GM12878 (cell line): ENCODE results near the gene ATRNL1. TPM values are rescaled to one million over a fixed set of nuclear protein-coding genes. Genes with fewer than 3 reads are reported as not detected.

ENCODE experiments used
- ATAC-seq: fragments of 200-7000 bp; cut with Tn5 transposase; 3 replicates; pipeline ENCODE4 v1.9.1; 2020; ENCODE audit warnings: mild to moderate bottlenecking, moderate library complexity
- BruUV-seq: library from RNA; stranded (reverse); fragments of 400-500 nt; replicated peaks from 2 replicates; lab custom pipeline; 2021; lab: Mats Ljungman, UMichigan
- CTCF ChIA-PET: fragments of 300-600 bp; sonication (Branson Sonifier 250); formaldehyde crosslinking; extraction: SDS; loops from one replicate; lab custom pipeline; 2021; ENCODE audit warnings: inconsistent platforms; lab: Yijun Ruan, JAX
- POLR2A ChIA-PET: fragments of 350-600 bp; formaldehyde crosslinking; extraction: SDS; loops from one replicate; lab custom pipeline; 2021; ENCODE audit warnings: inconsistent platforms; lab: Charles Lee
- RAD21 ChIA-PET: fragments of 300-600 bp; sonication (Branson Sonifier 250); formaldehyde crosslinking; loops from one replicate; lab custom pipeline; 2023; ENCODE audit warnings: antibody characterized with exemption; ENCODE audit not compliant: unreplicated experiment; lab: Charles Lee
- SMC1A ChIA-PET: fragments of 300-600 bp; sonication (Branson Sonifier 250); formaldehyde crosslinking; loops from one replicate; lab custom pipeline; 2023; ENCODE audit not compliant: unreplicated experiment, uncharacterized antibody; lab: Charles Lee
- DNase-seq: peaks from one replicate; pipeline ENCODE4 v3.0.0-alpha.2; 2011; ENCODE audit warnings: low read depth, low spot score
- FAIRE-seq: peaks from 3 replicates; lab custom pipeline; 2011; peaks lifted over from hg19 to GRCh38; lab: Jason Lieb, UNC
- H2AFZ ChIP-seq: 2 replicates; pipeline ENCODE4 v1.6.0; 2011; ENCODE audit warnings: low read depth, low read length, control low read depth; ENCODE audit not compliant: control insufficient read depth
- H3K27ac ChIP-seq: 2 replicates; pipeline ENCODE4 v1.5.1; 2011; ENCODE audit warnings: control low read depth; ENCODE audit not compliant: control insufficient read depth, insufficient read depth
- H3K27me3 ChIP-seq, 2 experiments: replicated peaks in 1 of 2; 2 replicates each; pipeline versions ENCODE4 v1.6.0 to v1.6.1; 2011; ENCODE audit warnings: low read length in 1 of 2; ENCODE audit not compliant: control insufficient read depth in 2 of 2, insufficient read depth in 2 of 2
- H3K36me3 ChIP-seq, 2 experiments: 2 replicates each; pipeline ENCODE4 v1.5.1; 2011; ENCODE audit warnings: low read length in 1 of 2; ENCODE audit not compliant: control insufficient read depth in 2 of 2, insufficient read depth in 2 of 2
- H3K4me1 ChIP-seq: 2 replicates; pipeline ENCODE4 v1.6.1; 2011; ENCODE audit warnings: mild to moderate bottlenecking, low read length, moderate library complexity, mixed read lengths; ENCODE audit not compliant: control insufficient read depth, insufficient read depth
- H3K4me2 ChIP-seq: 2 replicates; pipeline ENCODE4 v1.6.0; 2011; ENCODE audit warnings: control low read depth; ENCODE audit not compliant: control insufficient read depth, insufficient read depth
- H3K4me3 ChIP-seq: fragments of 200-600 bp; sonication (generic); 2 replicates; pipeline ENCODE4 v1.5.1; 2016
- H3K79me2 ChIP-seq: 2 replicates; pipeline ENCODE4 v1.6.0; 2011; ENCODE audit warnings: low read length; ENCODE audit not compliant: control insufficient read depth, insufficient read depth
- H3K9ac ChIP-seq: 2 replicates; pipeline ENCODE4 v1.8.0; 2011; ENCODE audit warnings: low read length, control low read depth, mixed read lengths; ENCODE audit not compliant: control insufficient read depth, insufficient read depth
- H3K9me3 ChIP-seq: replicated peaks from 3 replicates; pipeline ENCODE4 v1.5.1; 2011; ENCODE audit warnings: mild to moderate bottlenecking, low read length; ENCODE audit not compliant: control insufficient read depth, insufficient read depth
- H4K20me1 ChIP-seq: 2 replicates; pipeline ENCODE4 v1.6.0; 2011; ENCODE audit not compliant: control insufficient read depth, insufficient read depth
- FOS ChIP-seq: IDR thresholded peaks from 3 replicates; pipeline ENCODE4 v1.6.1; 2011; ENCODE audit warnings: borderline replicate concordance; ENCODE audit not compliant: insufficient read length; ENCODE audit errors: extremely low read depth
- IRF3 ChIP-seq: fragments of 450-650 bp; IDR thresholded peaks from 2 replicates; pipeline ENCODE4 v1.6.1; 2014; ENCODE audit warnings: mild to moderate bottlenecking
- IRF5 ChIP-seq: fragments of 450-650 bp; IDR thresholded peaks from 2 replicates; pipeline ENCODE4 v1.6.1; 2017; ENCODE audit warnings: borderline replicate concordance
- NKRF ChIP-seq: fragments of 450-650 bp; conservative IDR thresholded peaks from 2 replicates; pipeline ENCODE4 v1.6.1; 2017; ENCODE audit warnings: mild to moderate bottlenecking, moderate library complexity
- NR2C1 ChIP-seq: fragments of 450-650 bp; IDR thresholded peaks from 2 replicates; pipeline ENCODE4 v1.6.1; 2017; ENCODE audit warnings: antibody characterized with exemption, mild to moderate bottlenecking, moderate library complexity
- NR2F1 ChIP-seq: fragments of 450-650 bp; conservative IDR thresholded peaks from 2 replicates; pipeline ENCODE4 v1.6.1; 2017; ENCODE audit warnings: mild to moderate bottlenecking
- POLR2AphosphoS2 ChIP-seq: IDR thresholded peaks from 2 replicates; pipeline ENCODE4 v1.6.1; 2011; ENCODE audit warnings: low read depth, mild to moderate bottlenecking, low read length, improper control_type of control experiment, moderate library complexity
- POU2F2 ChIP-seq: IDR thresholded peaks from 3 replicates; pipeline ENCODE4 v1.6.1; 2011; ENCODE audit warnings: low read depth, mild to moderate bottlenecking, low read length, borderline replicate concordance
- PRDM15 ChIP-seq: fragments of 450-650 bp; formaldehyde crosslinking; IDR thresholded peaks from 2 replicates; pipeline ENCODE4 v1.4.0; 2020; ENCODE audit warnings: mild to moderate bottlenecking, moderate library complexity
- SIN3A ChIP-seq: IDR thresholded peaks from 2 replicates; pipeline ENCODE4 v1.6.1; 2012; ENCODE audit warnings: low read depth, low read length, improper control_type of control experiment
- SMAD5 ChIP-seq: IDR thresholded peaks from 2 replicates; pipeline ENCODE4 v1.6.1; 2016; ENCODE audit warnings: antibody characterized with exemption, low read depth
- SPI1 ChIP-seq: IDR thresholded peaks from 2 replicates; pipeline ENCODE4 v1.6.1; 2011; ENCODE audit warnings: low read depth, mild to moderate bottlenecking, low read length, moderate library complexity, borderline replicate concordance; ENCODE audit not compliant: insufficient read depth
- STAT3 ChIP-seq: IDR thresholded peaks from 2 replicates; pipeline ENCODE4 v1.6.1; 2011; ENCODE audit warnings: low read depth, low read length, improper control_type of control experiment
- USF2 ChIP-seq: IDR thresholded peaks from 2 replicates; pipeline ENCODE4 v1.6.1; 2011; ENCODE audit warnings: low read depth, low read length, improper control_type of control experiment, borderline replicate concordance
- ZNF217 ChIP-seq: fragments of 450-650 bp; IDR thresholded peaks from 2 replicates; pipeline ENCODE4 v1.6.1; 2017; ENCODE audit warnings: antibody characterized with exemption, mild to moderate bottlenecking
- WGBS: methylation state at CpG from one replicate; pipeline ENCODE4 v1.1.6; 2016; ENCODE audit warnings: low lambda C conversion rate; ENCODE audit not compliant: insufficient replicate concordance, insufficient coverage; ENCODE audit errors: missing lambda C conversion rate; 5-methylcytosine and 5-hydroxymethylcytosine counted together
- in situ Hi-C: fragments of 300-500 bp; cut with MboI; formaldehyde crosslinking; loops from 9 replicates; pipeline ENCODE4 v1.14.3; 2018; ENCODE audit warnings: mixed read lengths
- intact Hi-C: fragments of 100-400 bp; cut with micrococcal nuclease; formaldehyde crosslinking; loops from one replicate; pipeline ENCODE4 v1.14.2; 2022; ENCODE audit not compliant: unreplicated experiment
- polyA plus RNA-seq, 11 experiments: library from polyadenylated mRNA; depleted of rRNA in 4 of 11; unstranded in 6 of 11; stranded (reverse) in 5 of 11; fragments of >200 nt; fragmentation: Nextera tagmentation in 4 of 11; fragmentation: Illumina TruSeq in 1 of 11; extraction: Ambion mirVana in 4 of 11; extraction: Trizol in 1 of 11; gene quantifications; 1 replicate in 1 of 11; 2 replicates in 10 of 11; pipeline versions ENCODE4 v1.2.1 to v1.2.3, GENCODE V29; 2011 to 2016; ENCODE audit warnings: inconsistent platforms in 2 of 11, missing spikeins in 2 of 11, low read depth in 1 of 11
- total RNA-seq, 4 experiments: library from RNA; depleted of rRNA in 3 of 4; stranded (reverse); fragments of >200 nt in 3 of 4; fragmentation: Illumina TruSeq in 1 of 4; extraction: Trizol in 1 of 4; gene quantifications; 2 replicates each; pipeline versions ENCODE4 v1.2.1 to v1.2.3, GENCODE V29; 2013 to 2021

ATRNL1 gene
- total and polyA plus RNA-seq, 10 of the 15 experiments (the other 5 are each of a cell fraction or from before 2014, with no cell fraction given) = 0.03 to 1.4 (median 0.34) TPM

- 35% methylated on average over 1 of the region's 1 CpG for WGBS
- RAD21 ChIA-PET = no interaction called here
- ATAC-seq = no peak
- TF ChIP-seq USF2 (no peak), ZNF217 (no peak), NKRF (no peak), SIN3A (no peak), NR2F1 (no peak), FOS (no peak), IRF3 (no peak), IRF5 (no peak), NR2C1 (no peak), SPI1 (no peak), PRDM15 (no peak), SMAD5 (no peak), POU2F2 (no peak), STAT3 (no peak), POLR2AphosphoS2 (no peak)
Measured at GRCh38 chr10:115402699-115403098, 309.5 kb downstream of the ATRNL1 start.

More at GRCh38 chr10:115402699-115403098, 309.5 kb downstream of the ATRNL1 start:
- DNase-seq (no peak), FAIRE-seq (no peak)
- SMC1A ChIA-PET = no interaction called here
- BruUV-seq = no TSS peak
- Histone ChIP-seq H3K4me2 (no peak overlapping the region), H3K9ac (no peak overlapping the region), H3K4me1 (no peaks in the 10 kb centered on the region), H3K4me3 (no peak overlapping the region), H3K27me3 (no peaks in the 10 kb centered on the region), H3K9me3 (no peaks in the 10 kb centered on the region), H3K79me2 (no peaks in the 10 kb centered on the region), H3K36me3 (no peaks in the 10 kb centered on the region), H2AFZ (no peak overlapping the region), H4K20me1 (no peaks in the 10 kb centered on the region), H3K27ac (no peak overlapping the region)
- intact Hi-C loops = no loop called here
- POLR2A ChIA-PET = no interaction called here
- CTCF ChIA-PET = no interaction called here
- in situ Hi-C loops = no loop called here
